HG03565 (cell line): ENCODE data around the gene PSME1.

Experiments
- ATAC-seq: cut with Tn5 transposase; IDR thresholded peaks from one replicate; pipeline ENCODE4 v1.9.1; 2021; ENCODE audit warnings: mild to moderate bottlenecking, moderate library complexity; ENCODE audit not compliant: unreplicated experiment

PSME1 gene

DNA sequence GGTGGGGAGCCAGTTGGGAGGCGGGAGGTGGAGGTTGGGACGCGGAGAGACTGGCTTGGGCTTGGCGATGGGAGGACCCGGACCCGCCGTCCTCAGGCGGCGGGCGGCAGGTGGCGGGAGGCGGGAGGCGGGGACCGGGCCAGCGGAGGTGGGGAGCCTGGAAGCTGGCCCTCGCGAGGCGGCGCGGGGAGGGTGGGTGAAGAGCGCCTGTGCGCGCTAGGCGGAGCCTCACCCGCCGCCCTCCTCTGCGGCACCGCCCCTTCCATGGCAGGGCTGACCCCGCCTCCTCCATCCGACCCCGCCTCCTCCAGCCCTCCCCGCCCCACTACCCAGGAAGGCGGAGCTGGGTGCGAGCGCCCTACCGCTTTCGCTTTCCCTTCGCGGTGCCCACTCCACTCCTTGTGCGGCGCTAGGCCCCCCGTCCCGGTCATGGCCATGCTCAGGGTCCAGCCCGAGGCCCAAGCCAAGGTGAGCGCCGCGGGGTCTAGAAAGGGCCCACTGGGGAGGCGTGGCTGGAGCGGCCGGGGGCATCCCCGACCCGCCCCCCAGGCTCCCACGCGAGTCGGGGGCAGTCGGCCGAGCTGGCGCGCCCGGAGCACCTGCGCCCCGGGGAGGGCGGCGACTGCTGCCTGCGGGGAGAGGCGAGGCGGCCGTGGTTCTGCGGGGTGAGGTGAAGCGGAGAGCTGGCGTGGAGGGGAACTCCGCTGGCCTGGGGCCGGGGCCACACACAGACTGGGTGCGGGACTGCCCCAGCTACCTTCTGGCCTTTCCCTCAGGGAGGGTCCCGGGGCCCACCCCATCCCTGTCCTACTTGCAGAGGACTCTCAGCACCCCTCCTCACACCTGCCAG is at the start of gene PSME1:
Gene PSME1 (plus strand): TSS at position 361 of the 850 bp plus-strand sequence. CDS start 69 bp downstream, at position 430.
- peak; percentile 64 for ATAC-seq

DNA sequence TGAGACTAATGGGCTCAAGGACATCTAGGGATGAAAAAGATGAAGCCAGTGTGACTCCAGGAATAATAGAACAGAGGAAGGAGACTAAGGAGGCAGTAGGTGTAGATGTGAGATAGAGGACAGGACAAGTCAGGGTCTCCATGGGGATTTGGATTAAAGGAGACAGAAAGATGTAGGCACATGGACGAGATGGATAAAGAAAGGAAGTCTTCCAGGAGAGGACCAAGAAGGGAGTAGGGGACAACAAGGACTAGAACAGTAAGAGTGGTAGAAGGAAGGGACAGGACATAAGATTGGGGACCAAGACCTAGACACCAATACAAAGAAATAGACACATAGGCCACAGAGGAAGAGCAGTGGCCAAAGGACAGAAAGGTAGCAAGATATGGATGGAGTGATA is 49.0 kb upstream of the PSME1 start:
- ATAC-seq, result no peak

DNA sequence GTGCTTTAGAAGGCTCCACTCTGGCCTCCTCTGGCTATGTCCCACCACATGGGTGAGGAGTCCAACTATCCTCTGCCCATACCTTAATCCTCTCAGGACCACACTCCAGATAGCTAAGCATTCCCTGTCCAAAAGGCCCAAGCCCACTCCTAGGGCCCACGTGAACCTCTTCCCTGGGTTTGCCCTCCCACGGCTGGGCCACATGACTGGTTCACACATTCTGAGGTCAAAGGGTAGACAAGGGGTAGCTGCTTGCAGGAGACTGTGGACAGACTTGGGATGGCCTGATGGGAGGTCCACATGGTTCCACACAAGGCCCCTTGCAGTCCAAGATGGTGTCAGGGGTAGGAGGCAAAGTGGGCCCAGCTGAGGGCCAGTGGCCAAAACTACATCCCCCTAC is 47.9 kb upstream of the PSME1 start:
- no peak for ATAC-seq

DNA sequence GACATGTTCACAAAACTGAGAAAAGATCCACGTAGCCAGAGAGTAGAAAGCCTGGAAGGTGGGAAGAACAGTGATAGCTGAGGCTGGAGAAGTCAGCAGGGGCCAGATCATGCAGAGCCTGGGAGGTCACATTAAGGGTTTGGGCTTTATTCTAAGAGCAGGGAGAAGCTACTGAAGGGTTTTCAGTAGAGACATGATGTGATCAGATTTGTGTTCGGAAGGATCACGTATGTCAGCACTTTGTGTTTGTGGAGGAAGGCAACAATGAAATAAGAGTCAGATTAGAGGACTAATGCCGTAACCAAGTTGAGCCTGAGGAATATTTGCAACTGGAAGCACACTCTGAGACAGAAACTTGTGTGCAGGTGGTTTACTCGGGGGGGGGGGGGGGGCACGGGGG is 46.1 kb upstream of the PSME1 start:
- ATAC-seq, result no peak

DNA sequence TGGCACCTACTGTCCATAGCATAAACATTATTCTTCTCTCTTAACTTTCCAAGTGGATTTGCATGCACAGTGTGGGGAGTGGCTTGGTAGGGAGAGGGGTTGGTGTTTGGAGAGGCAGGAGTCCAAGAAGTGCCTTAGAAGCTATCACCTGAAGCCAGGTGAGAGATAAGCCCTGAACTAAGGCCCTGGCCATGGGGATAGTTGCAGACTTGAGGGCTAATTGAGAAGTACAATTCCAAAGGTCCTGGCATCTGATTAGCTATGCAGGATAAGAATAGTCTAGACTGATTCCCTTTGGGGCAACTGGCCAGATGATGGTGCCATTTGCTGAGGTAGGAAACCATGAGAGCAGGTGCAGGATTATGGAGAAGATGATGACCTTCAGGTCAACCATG is 43.9 kb upstream of the PSME1 start:
- no peak for ATAC-seq

DNA sequence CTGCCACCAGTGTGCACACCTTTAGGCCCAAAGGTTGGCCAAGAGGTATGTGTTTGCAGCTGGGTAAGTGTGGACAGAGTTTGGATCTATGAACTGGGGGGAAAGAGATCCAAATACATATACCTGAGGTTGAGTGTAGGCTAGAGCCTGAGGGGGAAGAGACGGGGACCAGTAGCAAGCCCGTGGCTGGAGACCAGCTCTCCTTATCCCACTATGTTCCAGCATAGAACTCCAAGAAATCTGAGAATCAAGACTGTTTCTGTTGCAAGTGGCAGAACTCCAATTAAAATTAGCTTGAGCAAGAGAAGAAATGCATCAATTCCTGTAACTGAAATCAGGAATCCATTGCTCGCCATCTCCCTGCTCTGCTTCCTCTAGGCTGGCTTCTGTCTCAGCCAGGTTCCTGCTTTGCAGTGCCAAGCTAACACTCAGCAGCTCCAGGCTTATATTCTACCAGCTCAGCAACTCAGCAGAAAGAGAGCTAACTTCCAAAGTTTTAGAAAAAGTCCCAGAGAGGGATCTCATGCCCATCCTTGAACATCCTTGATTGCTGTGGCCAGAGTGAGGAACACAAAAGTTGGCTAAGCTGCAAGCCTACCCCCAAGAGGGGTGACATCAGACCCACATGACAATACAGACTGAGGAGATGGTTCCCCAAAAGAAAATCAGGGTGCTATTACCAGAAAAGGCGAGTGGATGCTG is 43.3 kb upstream of the PSME1 start:
- ATAC-seq, result no peak

DNA sequence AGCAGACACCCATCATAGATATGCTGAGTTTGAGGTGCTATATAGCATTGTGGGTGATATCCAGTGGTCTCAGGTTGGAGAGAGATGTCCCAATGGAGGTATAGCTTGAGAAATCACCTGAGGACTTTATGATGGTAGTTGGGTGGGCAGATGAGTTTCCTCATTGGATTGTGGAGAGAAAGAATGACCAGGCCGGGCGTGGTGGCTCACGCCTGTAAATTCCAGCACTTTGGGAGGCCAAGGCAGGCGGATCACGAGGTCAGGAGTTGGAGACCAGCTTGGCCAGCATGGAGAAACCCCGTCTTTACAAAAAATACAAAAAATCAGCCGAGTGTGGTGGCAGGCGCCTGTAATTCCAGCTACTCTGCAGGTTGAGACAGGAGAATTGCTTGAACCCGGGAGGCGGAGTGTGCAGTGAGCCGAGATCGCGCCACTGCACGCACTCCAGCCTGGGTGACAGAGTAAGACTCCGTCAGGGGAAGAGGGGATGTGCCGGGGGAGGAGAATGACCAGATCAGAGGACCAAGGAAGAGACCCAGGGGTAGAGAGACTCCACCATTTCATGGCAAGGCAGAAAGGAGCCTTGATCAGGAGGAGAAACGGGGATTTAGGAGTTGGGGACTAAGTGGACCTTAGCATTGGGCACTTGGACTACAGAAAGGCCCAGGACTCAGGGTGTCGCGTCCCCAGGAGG is 42.6 kb upstream of the PSME1 start:
- ATAC-seq, result no peak

DNA sequence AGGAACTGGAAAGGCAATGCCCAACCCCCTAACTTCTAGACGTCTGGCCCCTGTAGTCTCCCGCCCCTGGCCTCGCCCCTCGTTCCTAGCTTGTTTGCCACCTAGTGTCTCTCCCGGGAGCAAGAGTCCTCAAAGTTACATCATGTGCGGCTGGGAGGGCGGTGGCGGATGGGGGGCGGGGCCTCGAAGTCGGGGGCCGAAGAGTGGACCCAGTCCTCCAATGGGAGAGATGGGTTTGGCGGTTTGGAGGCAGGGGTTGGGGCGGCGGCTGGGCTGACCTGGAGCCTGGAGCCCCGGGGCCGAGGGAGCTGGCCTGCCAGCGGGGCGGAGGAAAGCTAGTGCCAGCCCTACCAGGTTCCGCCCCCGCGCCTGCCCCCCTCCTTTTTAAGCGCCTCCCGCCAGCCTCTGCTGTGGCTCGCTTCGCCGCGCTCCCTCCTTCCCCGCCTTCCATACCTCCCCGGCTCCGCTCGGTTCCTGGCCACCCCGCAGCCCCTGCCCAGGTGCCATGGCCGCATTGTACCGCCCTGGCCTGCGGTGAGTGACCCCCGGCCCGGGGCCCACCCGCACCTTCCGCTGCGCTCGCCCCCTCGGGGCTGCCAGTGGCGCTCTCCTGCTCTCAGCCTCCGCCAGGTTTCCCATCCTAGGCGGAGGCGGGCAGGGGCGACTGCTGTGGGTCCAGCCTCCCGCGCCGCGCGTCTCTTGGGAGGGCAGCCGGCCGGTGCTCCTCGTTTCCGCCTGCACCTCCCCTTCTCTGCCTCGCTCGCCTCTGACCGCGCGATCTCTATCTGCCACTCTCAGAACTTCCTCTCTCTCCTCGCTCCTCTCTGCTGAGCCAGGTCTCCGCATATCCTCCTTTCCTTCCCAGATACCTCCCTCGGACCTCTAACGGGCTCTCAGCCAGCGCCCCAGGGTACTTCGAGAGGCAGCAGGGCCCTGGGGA is 41.8 kb upstream of the PSME1 start, which contains the start of gene PCK2:
Gene PCK2 (plus strand): TSS at position 411 of the 940 bp plus-strand sequence. CDS start 95 bp downstream, at position 506.
- peak; percentile 23 for ATAC-seq

DNA sequence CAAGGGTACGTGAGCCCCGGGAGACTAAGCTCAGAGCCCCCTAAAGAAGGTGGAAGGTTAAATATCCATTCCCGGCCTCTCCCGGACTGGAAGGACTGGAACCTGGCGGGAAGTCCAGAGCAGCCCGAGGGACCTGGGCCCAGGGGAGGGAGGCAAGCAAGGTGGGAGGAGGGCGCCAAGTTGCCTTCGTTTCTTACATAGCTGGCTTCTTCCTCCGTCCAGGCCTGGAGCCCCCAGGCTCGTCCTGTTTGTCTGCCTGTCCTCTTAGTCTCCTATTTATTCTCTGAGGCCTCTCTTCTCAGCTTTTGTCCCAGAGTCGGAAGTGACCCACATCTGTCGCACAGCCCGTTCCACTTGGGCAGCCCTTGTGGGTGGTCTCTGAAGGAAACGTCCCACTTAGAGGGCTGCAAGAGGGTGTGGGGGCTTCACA is 41.1 kb upstream of the PSME1 start:
- ATAC-seq, result no peak

DNA sequence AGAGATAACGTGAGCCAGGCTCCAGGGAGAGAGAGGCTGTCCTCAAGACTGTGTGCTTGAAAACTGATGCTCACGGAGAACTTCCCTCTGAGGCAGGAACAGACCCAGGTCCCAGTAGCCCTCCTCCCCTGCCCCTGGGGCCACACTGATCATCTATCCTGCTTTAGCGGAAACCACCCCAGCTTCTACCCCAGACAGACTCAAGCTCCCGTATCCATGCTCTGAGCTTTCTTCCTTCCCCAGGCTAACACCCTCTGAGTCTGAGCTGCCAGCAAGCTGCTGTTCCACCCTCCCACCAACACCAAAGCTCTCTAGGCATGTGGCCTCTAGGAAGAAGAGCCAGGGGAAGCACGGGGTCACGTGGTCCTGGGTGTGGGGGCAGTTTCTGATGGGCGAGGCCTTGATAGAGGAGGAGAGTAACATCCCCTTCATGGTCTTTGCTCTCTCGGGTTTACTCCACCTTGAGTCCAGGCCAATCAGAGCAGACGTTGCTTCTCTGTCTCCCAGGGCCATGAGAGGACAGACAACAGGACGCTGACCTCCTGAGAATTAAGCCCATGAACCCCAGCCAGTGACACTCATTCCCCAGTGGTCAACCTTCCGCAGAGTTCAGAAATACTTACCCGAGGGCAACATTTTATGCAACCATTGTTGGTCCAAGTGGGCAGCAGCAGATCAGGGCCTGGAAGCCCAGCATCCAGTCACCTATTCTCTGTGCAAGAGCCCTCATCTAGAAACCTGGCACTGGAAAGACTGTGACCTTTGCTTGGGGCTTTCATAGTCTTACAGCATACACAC is 40.5 kb upstream of the PSME1 start:
- peak; percentile 72 for ATAC-seq

DNA sequence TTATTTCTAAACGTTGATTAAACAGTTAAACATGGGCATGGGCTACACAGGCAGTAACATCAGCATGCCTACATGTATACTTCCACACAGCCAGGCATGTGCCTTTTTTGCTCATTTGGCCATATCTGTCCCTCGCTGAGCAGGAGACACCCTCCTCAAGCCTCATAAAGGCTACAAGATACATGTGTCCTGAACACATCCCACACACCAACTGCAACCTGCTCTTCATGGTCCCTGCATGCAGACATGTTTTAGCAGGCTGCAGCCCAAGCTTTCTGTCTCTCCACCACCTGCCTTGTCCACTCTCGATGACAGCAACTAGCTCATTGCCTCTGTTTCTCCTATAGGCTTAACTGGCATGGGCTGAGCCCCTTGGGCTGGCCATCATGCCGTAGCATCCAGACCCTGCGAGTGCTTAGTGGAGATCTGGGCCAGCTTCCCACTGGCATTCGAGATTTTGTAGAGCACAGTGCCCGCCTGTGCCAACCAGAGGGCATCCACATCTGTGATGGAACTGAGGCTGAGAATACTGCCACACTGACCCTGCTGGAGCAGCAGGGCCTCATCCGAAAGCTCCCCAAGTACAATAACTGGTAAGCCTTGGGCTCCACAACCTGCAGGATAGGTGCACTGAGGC is 39.3 kb upstream of the PSME1 start:
- ATAC-seq, result no peak

DNA sequence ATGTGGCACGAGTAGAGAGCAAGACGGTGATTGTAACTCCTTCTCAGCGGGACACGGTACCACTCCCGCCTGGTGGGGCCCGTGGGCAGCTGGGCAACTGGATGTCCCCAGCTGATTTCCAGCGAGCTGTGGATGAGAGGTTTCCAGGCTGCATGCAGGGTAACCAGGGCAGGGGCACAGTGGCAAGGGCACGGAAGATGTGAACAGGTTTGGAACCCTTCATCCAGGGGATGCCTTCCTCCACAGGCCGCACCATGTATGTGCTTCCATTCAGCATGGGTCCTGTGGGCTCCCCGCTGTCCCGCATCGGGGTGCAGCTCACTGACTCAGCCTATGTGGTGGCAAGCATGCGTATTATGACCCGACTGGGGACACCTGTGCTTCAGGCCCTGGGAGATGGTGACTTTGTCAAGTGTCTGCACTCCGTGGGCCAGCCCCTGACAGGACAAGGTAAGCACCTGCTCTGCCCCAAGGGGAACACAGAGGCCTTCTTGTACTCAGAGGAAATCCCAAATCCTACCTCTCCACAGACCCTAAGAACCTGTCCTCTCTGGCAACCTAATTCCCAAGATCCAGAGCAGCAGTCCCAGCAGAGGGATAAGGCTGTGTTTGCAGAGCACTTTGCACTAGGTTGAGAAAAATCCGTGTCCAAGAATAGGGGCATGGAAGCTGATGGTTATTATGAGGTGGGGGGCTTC is 37.6 kb upstream of the PSME1 start:
- no peak for ATAC-seq

DNA sequence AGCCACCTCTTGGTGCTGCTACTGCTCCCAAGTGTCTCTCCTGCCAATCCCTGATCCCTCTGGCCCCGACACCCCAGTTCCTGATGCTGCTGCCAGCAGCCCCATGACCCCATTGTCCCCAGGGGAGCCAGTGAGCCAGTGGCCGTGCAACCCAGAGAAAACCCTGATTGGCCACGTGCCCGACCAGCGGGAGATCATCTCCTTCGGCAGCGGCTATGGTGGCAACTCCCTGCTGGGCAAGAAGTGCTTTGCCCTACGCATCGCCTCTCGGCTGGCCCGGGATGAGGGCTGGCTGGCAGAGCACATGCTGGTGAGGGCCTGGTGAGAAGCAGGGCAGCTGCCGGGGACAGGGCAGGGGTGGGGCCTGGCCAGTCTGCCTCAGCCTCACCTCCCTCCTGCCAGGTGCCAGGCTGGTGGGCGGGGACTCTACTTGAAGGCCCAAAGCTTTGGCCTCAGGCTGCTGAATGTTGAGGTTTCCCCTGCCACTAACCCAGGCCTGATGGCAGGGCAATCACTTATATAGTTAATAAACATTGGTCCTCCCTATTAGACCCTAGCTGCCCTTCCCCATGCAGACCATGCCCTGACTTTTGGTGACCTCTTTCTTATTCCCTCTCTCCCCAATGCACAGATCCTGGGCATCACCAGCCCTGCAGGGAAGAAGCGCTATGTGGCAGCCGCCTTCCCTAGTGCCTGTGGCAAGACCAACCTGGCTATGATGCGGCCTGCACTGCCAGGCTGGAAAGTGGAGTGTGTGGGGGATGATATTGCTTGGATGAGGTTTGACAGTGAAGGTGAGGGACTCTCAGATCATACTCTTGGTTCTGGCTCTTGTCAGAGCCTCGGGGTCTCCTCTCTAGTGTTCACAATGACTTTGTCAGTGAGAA is 36.8 kb upstream of the PSME1 start:
- no peak for ATAC-seq

DNA sequence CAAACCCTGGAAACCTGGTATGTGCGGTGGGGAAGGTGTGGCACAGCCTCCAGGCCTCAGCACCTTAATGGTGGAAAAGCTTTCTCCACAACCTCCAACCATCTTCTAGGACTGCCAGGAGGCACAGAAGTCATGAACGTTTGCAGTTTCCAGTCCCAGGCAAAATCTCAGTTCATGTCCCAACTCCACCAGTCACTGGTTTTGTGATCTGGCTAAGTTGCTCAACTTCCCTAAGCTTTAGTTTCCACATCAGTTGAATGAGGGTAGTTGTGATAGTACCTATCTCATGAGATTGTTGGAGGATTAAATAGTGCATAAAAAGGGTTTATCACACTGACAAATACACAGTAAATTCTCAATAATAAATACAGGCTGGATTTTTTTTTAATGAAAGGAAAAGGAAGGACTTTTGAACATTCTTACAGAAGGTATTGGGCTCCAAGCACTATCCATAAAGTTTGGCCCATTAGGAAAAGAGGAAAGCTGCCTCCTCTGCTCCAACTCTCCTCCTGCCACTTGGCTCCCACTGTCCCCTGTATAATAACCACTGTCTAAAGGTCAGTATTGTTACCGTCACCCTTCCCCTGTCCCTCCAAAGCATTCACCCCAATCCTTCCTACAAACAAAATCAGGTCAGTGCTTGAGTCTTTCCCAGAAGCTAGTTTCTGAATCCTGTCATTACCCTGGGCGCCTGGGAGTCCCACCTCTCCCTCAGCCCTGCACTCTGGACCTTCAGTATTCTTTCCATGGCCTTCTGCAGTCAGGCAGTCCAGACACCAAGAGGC is 35.6 kb upstream of the PSME1 start:
- ATAC-seq, result no peak

DNA sequence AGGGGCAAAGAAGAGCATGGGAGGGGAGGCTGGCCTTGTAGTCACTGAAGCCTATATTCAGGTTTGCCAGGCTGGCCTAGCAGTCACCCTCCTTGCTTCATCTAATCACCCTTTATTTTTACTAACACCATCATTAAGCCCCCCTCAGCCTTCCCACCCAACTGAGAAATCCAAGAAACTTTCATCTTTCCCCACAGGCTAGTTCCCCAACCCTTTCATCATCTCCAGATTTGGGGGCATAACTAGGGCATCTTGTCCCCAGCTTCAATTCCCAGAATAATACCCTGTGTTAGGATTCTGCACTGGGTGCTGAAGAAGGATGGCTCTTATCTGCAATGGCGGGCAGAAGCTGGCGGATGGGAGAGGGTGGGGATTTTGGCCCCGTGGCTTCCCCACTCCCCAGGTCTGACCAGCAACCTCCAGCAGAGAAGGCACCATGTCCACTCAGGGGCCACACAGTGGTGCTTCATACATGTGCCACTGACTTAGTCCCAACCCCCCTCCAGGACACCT is 35.0 kb upstream of the PSME1 start:
- no peak for ATAC-seq

DNA sequence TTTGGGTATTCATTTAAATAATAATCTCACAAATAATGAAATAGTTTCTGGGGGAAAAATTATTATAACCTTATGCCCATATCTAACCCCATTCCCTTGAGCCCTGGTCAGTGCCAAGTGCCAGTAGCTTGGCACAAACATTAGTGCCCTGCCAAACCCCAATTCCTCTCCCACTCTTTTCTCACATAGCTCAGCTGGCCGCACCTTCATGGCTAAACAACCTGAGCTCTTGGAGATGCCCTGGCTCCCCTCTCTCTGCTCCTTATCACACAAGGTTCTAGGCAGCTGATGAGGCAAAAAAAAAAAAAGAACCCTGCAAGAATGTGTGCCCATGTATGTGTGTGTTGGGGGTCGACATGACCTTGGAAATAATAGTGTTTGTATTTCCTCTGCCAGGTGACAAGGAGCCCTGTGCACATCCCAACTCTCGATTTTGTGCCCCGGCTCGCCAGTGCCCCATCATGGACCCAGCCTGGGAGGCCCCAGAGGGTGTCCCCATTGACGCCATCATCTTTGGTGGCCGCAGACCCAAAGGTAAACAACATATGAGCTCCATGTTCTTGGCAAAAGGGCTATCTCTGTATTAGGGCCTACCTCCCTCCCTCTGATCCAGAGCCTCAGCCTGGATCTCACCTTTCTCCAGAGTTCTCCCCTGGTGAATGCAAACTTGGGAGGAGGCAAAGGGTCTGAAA is 33.5 kb upstream of the PSME1 start:
- ATAC-seq, result no peak
